ENCODE data around the gene CMIP.

- TF ChIP-seq CTCF (IDR thresholded peaks at IDR 0.05): no peak
- TF ChIP-seq POLR2A (IDR thresholded peaks at IDR 0.05): no peak
These were observed 208.3 kb downstream of the CMIP start for GRCh38 chr16:81652798-81653505.
